Prostate gland (tissue), 2 donors: ENCODE measurements around the gene IRGM. TPM values are rescaled to one million over a fixed set of nuclear protein-coding genes. Genes with fewer than 3 reads are reported as not detected.
"Not testable (repeated sequence)": the region's sequence is repeated elsewhere in the genome, so short reads cannot be mapped to it uniquely, and the experiment has no call there.

Source experiments
- DNase-seq: peaks from one replicate; pipeline ENCODE4 v3.0.0-alpha.2; 2019; ENCODE audit warnings: low spot score
- H3K27ac ChIP-seq, 2 donors: fragments of 200-600 bp; sonication (generic); 2 replicates each; pipeline ENCODE4 v1.5.1; 2017 to 2019
- H3K27me3 ChIP-seq: fragments of 200-600 bp; sonication (generic); replicated peaks from 2 replicates; pipeline ENCODE4 v1.5.1; 2019; ENCODE audit not compliant: insufficient read depth
- H3K36me3 ChIP-seq, 2 donors: fragments of 200-600 bp; sonication (generic); 1 replicate in 1 of 2; 2 replicates in 1 of 2; pipeline versions ENCODE4 v1.5.1 to v1.8.1; 2017 to 2019
- H3K4me1 ChIP-seq: fragments of 200-600 bp; sonication (generic); replicated peaks from 2 replicates; pipeline ENCODE4 v1.5.1; 2019
- H3K4me3 ChIP-seq, 2 donors: fragments of 200-600 bp; sonication (generic); 2 replicates each; pipeline ENCODE4 v1.5.1; 2017 to 2019
- H3K9me3 ChIP-seq: fragments of 200-600 bp; sonication (generic); 2 replicates; pipeline ENCODE4 v1.5.1; 2017
- POLR2A ChIP-seq: fragments of 450-650 bp; IDR thresholded peaks from one replicate; pipeline ENCODE4 v1.6.1; 2016; ENCODE audit warnings: antibody characterized with exemption, mild to moderate bottlenecking
- POLR2AphosphoS5 ChIP-seq: sonication (generic); formaldehyde crosslinking; IDR thresholded peaks from one replicate; pipeline ENCODE4 v1.6.1; 2017; ENCODE audit warnings: antibody characterized with exemption
- WGBS: methylation state at CpG from one replicate; pipeline ENCODE4 v1.1.5; 2018; 5-methylcytosine and 5-hydroxymethylcytosine counted together
- intact Hi-C: fragments of 100-400 bp; cut with DNase I; formaldehyde crosslinking; loops from one replicate; pipeline ENCODE4 v1.14.2; 2022
- total RNA-seq, 2 donors: library from RNA; depleted of rRNA; stranded (reverse); fragments of >200 nt; gene quantifications; one replicate each; pipeline ENCODE4 v1.1.0, GENCODE V29; 2016
- TF ChIP-seq, protein P1 (sequence below), 4 experiments: fragments of 200-600 bp in 2 of 4; fragments of 450-650 bp in 2 of 4; sonication (generic) in 2 of 4; IDR thresholded peaks; 1 replicate in 3 of 4; 2 replicates in 1 of 4; pipeline ENCODE4 v1.5.1; 2016 to 2019; ENCODE audit warnings: antibody characterized with exemption in 4 of 4, mild to moderate bottlenecking in 2 of 4, moderate library complexity in 2 of 4

Gene IRGM
- total RNA-seq, 2 donors from 2014 or later, result 0.68 TPM; not detected in 1

- no peak overlapping the region for H3K4me3 ChIP-seq
- DNase-seq, result no peak
- H3K36me3 ChIP-seq, result no peaks in the 10 kb centered on the region
- H3K4me1 ChIP-seq, result no peaks in the 10 kb centered on the region
- no peaks in the 10 kb centered on the region for H3K27me3 ChIP-seq
- intact Hi-C loops, result no loop called here
- no peak for TF ChIP-seq POLR2AphosphoS5
- TF ChIP-seq POLR2A, result no peak
- H3K9me3 ChIP-seq, result no peaks in the 10 kb centered on the region
- H3K27ac ChIP-seq, result no peak overlapping the region
These were observed 31.3 kb upstream of the IRGM start for GRCh38 chr5:150815010-150815409.

GRCh38 chr5:150816946-150817345, 29.4 kb upstream of the IRGM start:
- TF ChIP-seq POLR2AphosphoS5 (no peak), POLR2A (no peak)
- TF ChIP-seq, protein P1, sequence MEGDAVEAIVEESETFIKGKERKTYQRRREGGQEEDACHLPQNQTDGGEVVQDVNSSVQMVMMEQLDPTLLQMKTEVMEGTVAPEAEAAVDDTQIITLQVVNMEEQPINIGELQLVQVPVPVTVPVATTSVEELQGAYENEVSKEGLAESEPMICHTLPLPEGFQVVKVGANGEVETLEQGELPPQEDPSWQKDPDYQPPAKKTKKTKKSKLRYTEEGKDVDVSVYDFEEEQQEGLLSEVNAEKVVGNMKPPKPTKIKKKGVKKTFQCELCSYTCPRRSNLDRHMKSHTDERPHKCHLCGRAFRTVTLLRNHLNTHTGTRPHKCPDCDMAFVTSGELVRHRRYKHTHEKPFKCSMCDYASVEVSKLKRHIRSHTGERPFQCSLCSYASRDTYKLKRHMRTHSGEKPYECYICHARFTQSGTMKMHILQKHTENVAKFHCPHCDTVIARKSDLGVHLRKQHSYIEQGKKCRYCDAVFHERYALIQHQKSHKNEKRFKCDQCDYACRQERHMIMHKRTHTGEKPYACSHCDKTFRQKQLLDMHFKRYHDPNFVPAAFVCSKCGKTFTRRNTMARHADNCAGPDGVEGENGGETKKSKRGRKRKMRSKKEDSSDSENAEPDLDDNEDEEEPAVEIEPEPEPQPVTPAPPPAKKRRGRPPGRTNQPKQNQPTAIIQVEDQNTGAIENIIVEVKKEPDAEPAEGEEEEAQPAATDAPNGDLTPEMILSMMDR (IDR thresholded peaks at IDR 0.05), result no peak
- Histone ChIP-seq H3K36me3 (no peaks in the 10 kb centered on the region), H3K9me3 (no peaks in the 10 kb centered on the region), H3K27ac (no peak overlapping the region), H3K4me1 (no peaks in the 10 kb centered on the region), H3K4me3 (no peak overlapping the region), H3K27me3 (no peaks in the 10 kb centered on the region)
- intact Hi-C loops, result no loop called here
- no peak for DNase-seq
- 93% methylated on average over 2 of the region's 2 CpGs for WGBS

DNA sequence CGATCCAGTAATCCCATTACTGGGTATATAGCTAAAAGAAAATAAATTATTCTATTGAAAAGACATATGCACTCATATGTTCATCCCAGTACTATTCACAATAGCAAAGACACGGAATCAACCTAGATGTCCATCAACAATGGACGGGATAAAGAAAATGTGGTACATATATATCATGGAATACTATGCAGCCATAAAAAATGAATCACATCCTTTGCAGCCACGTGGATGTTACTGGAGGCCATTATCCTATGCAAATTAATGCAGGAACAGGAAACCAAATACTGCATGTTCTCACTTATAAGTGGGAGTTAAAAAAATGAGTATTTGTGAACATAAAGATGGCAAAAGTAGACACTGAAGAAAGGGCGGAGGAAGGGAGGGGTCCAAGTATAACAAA, 16.6 kb upstream of the IRGM start:
- Histone ChIP-seq H3K4me3 (no peak overlapping the region), H3K27me3 (no peaks in the 10 kb centered on the region), H3K9me3 (no peaks in the 10 kb centered on the region), H3K27ac (no peak overlapping the region), H3K4me1 (no peaks in the 10 kb centered on the region), H3K36me3 (no peaks in the 10 kb centered on the region)
- intact Hi-C loops, result no loop called here
- no peak for TF ChIP-seq POLR2A
- TF ChIP-seq, protein P1 (IDR thresholded peaks at IDR 0.05), result no peak
- no peak for TF ChIP-seq POLR2AphosphoS5
- no peak for DNase-seq
- 77% methylated on average over 5 of the region's 5 CpGs for WGBS

DNA sequence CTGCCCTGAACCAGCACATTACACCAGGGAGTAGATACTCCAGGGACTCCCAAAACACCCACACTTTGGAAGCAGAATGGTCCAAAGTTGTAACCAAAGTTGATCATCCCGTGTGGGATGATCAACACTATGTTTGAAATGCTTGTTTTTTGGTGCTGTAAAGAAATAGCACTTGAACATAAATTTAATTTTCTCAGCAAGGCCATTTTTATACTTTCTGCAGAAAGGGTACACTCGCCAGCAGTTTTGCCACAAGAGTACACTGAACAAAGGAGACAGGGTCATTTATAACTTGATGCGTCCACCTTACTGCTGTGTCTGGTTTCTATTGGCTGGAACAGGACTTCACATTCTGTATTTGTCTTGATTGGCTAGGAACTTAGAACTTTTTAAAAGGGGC, 14.5 kb upstream of the IRGM start:
- DNase-seq, H3K36me3 ChIP-seq, H3K27me3 ChIP-seq, H3K27ac ChIP-seq, intact Hi-C loops, H3K4me1 ChIP-seq, H3K4me3 ChIP-seq, H3K9me3 ChIP-seq: not testable (repeated sequence)
- 85% methylated on average over 3 of the region's 3 CpGs for WGBS

- no peak overlapping the region for H3K27ac ChIP-seq
- TF ChIP-seq, protein P1 (IDR thresholded peaks at IDR 0.05), result no peak
- TF ChIP-seq POLR2A (no peak), POLR2AphosphoS5 (no peak)
- no peaks in the 10 kb centered on the region for H3K4me1 ChIP-seq
- WGBS, result 64% methylated on average over 5 of the region's 5 CpGs
- no peak overlapping the region for H3K4me3 ChIP-seq
- no peaks in the 10 kb centered on the region for H3K36me3 ChIP-seq
- H3K27me3 ChIP-seq, result no peaks in the 10 kb centered on the region
- intact Hi-C loops, result no loop called here
- H3K9me3 ChIP-seq, result no peaks in the 10 kb centered on the region
- DNase-seq, result no peak
These were observed 10.3 kb upstream of the IRGM start for GRCh38 chr5:150836064-150836463.

DNA sequence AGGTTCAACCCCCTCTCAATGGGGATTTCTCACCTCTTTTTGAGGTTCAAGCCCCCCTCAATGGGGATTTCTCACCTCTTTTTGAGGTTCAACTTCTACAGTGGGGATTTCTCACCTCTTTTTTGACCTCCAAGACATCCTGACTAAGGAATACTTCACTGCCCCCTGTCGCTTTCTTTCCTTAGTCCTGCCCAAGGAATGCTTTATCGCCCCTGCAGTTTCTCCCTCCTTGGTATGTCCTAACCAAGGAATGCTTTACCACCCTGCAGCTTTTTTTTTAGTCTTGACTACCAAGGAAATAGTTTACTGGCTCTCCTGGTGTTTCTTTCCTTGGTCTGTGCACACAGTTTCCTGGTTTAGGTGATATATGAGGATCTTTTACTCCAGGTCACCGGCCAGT, 9.6 kb upstream of the IRGM start:
- no peak for DNase-seq
- 96% methylated on average over 3 of the region's 3 CpGs for WGBS
- Histone ChIP-seq H3K4me1 (no peaks in the 10 kb centered on the region), H3K36me3 (no peaks in the 10 kb centered on the region), H3K9me3 (no peaks in the 10 kb centered on the region), H3K27me3 (no peaks in the 10 kb centered on the region), H3K4me3 (no peak overlapping the region), H3K27ac (no peak overlapping the region)
- intact Hi-C loops, result no loop called here
- TF ChIP-seq POLR2A (no peak), POLR2AphosphoS5 (no peak)

GRCh38 chr5:150845185-150845859, 999 bp upstream of the IRGM start:
- intact Hi-C loops, result loop anchor here (5.0 to 10.0 kb wide), 2 partner anchors 43 to 381 kb away; no protein-coding TSS in a partner anchor
- not testable (repeated sequence) for H3K36me3 ChIP-seq

More at GRCh38 chr5:150845185-150845859, 999 bp upstream of the IRGM start:
- H3K27ac ChIP-seq, DNase-seq, H3K27me3 ChIP-seq, H3K4me1 ChIP-seq, H3K4me3 ChIP-seq, H3K9me3 ChIP-seq: not testable (repeated sequence)
- WGBS, result 96% methylated on average over 24 of the region's 32 CpGs
